ENCODE data around the gene DPM3.

The DPM3 gene

GRCh38 chr1:155183775-155184221, 43.5 kb upstream of the DPM3 start:
- Histone ChIP-seq H3K27me3 (ENCODE audit: control insufficient read depth, insufficient read depth, low read length, poor library complexity, severe bottlenecking) (no peaks in the 10 kb centered on the region), H3K4me1 (ENCODE audit: control insufficient read depth, insufficient read depth, low read length) (peaks cover 6% of the 10 kb centered on the region), H3K4me3 (ENCODE audit: insufficient read depth, low read depth, low read length) (no peak overlapping the region), H3K27ac (ENCODE audit: insufficient read depth, low read depth, low read length, poor library complexity, severe bottlenecking) (no peak overlapping the region), H3K36me3 (ENCODE audit: control insufficient read depth, insufficient read depth, low read length) (peaks cover 12% of the 10 kb centered on the region), H3K9me3 (ENCODE audit: control insufficient read depth, low read length) (no peaks in the 10 kb centered on the region)
- 94 to 95% methylated on average over 20 of the region's 20 CpGs for WGBS, 2 experiments

DNA sequence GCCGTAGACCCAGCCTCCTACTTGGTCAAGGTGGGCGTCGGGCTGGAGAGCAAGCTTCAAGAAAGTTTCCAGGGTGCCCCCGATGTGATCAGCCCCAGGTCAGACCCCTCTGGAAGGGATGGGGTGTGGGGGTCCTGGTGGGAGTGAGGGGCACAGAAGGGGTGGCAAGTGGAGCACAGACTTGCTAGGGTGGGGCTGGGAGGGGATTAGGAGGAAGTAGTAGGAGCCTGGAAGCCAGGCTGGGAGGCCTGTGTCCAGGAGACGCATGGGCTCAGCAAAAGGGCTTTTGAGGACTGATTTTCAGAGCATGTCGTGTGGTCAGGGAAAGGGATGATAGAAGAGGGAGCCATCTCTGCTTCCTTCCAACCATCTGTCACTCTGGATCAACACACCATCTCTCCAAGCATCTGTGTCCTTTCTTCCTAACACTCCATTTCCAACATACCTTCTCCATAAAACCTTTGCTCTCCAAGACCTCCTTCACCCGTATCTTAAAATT, 41.8 kb upstream of the DPM3 start:
- H3K4me3 ChIP-seq (ENCODE audit: insufficient read depth, low read depth, low read length): no peak overlapping the region
- H3K4me1 ChIP-seq (ENCODE audit: control insufficient read depth, insufficient read depth, low read length): peaks cover 6% of the 10 kb centered on the region
- H3K36me3 ChIP-seq (ENCODE audit: control insufficient read depth, insufficient read depth, low read length): peaks cover 22% of the 10 kb centered on the region
- no peak overlapping the region for H3K27ac ChIP-seq (ENCODE audit: insufficient read depth, low read depth, low read length, poor library complexity, severe bottlenecking)
- H3K27me3 ChIP-seq (ENCODE audit: control insufficient read depth, insufficient read depth, low read length, poor library complexity, severe bottlenecking): no peaks in the 10 kb centered on the region
- H3K9me3 ChIP-seq (ENCODE audit: control insufficient read depth, low read length): no peaks in the 10 kb centered on the region
- 92 to 98% methylated on average over 7 of the region's 7 CpGs for WGBS, 2 experiments

DNA sequence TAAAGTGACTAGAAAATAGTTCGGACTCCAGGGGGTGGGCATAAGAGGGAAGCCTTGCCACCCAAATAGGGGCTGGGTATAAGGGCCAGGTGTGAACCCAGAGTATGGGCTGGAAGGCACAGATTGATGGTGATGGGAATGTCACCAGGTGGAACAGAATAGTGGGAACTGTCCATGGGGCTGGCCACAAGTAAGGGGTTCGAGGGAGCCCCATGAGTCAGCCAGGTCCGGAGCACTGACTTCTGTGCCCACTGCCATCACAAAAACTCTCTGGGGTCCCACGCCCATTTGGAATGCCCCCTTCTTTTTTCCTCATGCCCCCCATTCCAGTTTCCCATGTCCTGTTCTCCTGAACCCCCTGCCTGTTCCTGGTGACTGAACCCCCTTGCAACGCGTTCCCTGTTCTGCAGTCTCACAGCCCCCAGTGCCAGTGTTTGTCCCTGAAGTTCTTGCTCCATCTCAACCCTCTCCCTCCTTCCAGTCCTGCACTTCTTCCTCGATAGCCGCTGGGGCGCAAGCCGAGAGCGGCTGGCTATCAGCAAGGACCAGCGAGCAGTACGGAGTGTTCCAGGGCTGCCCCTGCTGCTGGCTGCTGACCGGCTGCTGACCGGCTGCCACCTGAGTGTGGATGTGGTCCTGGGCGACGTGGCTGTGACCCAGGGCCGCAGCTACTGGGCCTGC, 41.2 kb upstream of the DPM3 start:
- H3K27me3 ChIP-seq (ENCODE audit: control insufficient read depth, insufficient read depth, low read length, poor library complexity, severe bottlenecking): no peaks in the 10 kb centered on the region
- H3K4me1 ChIP-seq (ENCODE audit: control insufficient read depth, insufficient read depth, low read length): peaks cover 6% of the 10 kb centered on the region
- H3K4me3 ChIP-seq (ENCODE audit: insufficient read depth, low read depth, low read length): no peak overlapping the region
- WGBS, 2 experiments: 95 to 96% methylated on average over 18 of the region's 18 CpGs
- H3K27ac ChIP-seq (ENCODE audit: insufficient read depth, low read depth, low read length, poor library complexity, severe bottlenecking): no peak overlapping the region
- peaks cover 22% of the 10 kb centered on the region for H3K36me3 ChIP-seq (ENCODE audit: control insufficient read depth, insufficient read depth, low read length)
- no peaks in the 10 kb centered on the region for H3K9me3 ChIP-seq (ENCODE audit: control insufficient read depth, low read length)

DNA sequence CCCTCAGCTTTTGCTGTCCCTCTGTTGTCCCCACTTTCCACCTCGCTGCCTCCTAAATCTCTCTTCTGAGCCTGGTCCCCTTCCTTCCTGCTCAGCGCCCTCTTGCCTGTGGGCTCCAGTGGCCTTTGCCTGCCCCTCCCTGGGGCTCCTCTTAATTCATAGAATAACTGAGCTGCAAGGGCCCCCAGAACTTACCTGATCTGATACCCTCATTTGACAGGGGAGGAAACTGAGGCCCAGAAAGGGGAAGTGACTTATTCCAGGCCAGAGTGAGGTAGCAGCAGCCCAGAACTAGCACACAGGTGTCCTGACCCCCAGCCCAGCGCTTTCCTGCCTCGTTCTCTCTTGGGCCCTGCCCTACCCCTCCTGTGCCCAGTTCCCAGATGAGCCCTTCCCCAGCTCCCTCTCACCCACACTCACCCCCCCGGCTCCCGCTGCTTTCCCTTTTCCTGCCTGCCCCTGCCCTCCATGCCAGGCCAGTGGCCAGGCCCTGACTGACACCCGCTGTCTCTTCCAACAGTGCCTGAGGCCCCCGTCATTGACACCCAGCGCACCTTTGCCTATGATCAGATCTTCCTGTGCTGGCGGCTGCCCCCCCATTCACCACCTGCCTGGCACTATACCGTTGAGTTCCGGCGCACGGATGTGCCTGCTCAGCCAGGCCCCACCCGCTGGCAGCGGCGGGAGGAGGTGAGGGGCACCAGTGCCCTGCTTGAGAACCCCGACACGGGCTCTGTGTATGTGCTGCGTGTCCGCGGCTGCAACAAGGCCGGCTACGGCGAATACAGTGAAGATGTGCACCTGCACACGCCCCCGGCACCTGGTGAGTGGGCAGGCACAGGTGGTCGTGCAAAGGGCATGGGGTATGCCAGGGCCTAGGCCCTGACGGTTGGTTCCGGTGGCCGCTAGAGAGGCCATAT, 39.0 kb upstream of the DPM3 start:
- Histone ChIP-seq H3K4me1 (ENCODE audit: control insufficient read depth, insufficient read depth, low read length) (peaks cover 5% of the 10 kb centered on the region), H3K36me3 (ENCODE audit: control insufficient read depth, insufficient read depth, low read length) (peaks cover 22% of the 10 kb centered on the region), H3K4me3 (ENCODE audit: insufficient read depth, low read depth, low read length) (no peak overlapping the region), H3K27me3 (ENCODE audit: control insufficient read depth, insufficient read depth, low read length, poor library complexity, severe bottlenecking) (no peaks in the 10 kb centered on the region), H3K9me3 (ENCODE audit: control insufficient read depth, low read length) (no peaks in the 10 kb centered on the region), H3K27ac (ENCODE audit: insufficient read depth, low read depth, low read length, poor library complexity, severe bottlenecking) (no peak overlapping the region)
- 96 to 97% methylated on average over 31 of the region's 31 CpGs for WGBS, 2 experiments

GRCh38 chr1:155178441-155179111, 38.2 kb upstream of the DPM3 start:
- 95 to 96% methylated on average over 30 of the region's 30 CpGs for WGBS, 2 experiments
- no peaks in the 10 kb centered on the region for H3K27me3 ChIP-seq (ENCODE audit: control insufficient read depth, insufficient read depth, low read length, poor library complexity, severe bottlenecking)
- peaks cover 22% of the 10 kb centered on the region for H3K36me3 ChIP-seq (ENCODE audit: control insufficient read depth, insufficient read depth, low read length)
- no peak overlapping the region for H3K4me3 ChIP-seq (ENCODE audit: insufficient read depth, low read depth, low read length)
- no peak overlapping the region for H3K27ac ChIP-seq (ENCODE audit: insufficient read depth, low read depth, low read length, poor library complexity, severe bottlenecking)
- H3K4me1 ChIP-seq (ENCODE audit: control insufficient read depth, insufficient read depth, low read length): peaks cover 5% of the 10 kb centered on the region
- no peaks in the 10 kb centered on the region for H3K9me3 ChIP-seq (ENCODE audit: control insufficient read depth, low read length)

DNA sequence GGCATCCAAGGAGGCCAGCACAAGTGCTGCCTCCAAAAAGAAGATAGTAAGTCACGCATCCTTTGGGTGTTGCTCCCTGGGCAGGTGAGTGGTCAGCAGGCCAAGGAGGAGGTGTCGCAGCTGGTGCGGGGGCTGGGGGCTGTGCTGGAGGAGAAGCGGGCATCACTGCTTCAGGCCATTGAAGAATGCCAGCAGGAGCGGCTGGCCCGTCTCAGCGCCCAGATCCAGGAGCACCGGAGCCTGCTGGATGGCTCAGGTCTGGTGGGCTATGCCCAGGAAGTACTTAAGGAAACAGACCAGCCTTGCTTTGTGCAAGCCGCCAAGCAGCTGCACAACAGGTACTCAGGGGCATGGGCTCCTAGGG, 37.6 kb upstream of the DPM3 start:
- Histone ChIP-seq H3K36me3 (ENCODE audit: control insufficient read depth, insufficient read depth, low read length) (peaks cover 22% of the 10 kb centered on the region), H3K4me3 (ENCODE audit: insufficient read depth, low read depth, low read length) (no peak overlapping the region), H3K9me3 (ENCODE audit: control insufficient read depth, low read length) (no peaks in the 10 kb centered on the region), H3K27me3 (ENCODE audit: control insufficient read depth, insufficient read depth, low read length, poor library complexity, severe bottlenecking) (no peaks in the 10 kb centered on the region), H3K4me1 (ENCODE audit: control insufficient read depth, insufficient read depth, low read length) (peaks cover 5% of the 10 kb centered on the region), H3K27ac (ENCODE audit: insufficient read depth, low read depth, low read length, poor library complexity, severe bottlenecking) (no peak overlapping the region)
- 90% methylated on average over 9 of the region's 9 CpGs for WGBS, 2 experiments

GRCh38 chr1:155177192-155177917, 37.0 kb upstream of the DPM3 start:
- WGBS, 2 experiments: 89 to 94% methylated on average over 11 of the region's 11 CpGs
- H3K27me3 ChIP-seq (ENCODE audit: control insufficient read depth, insufficient read depth, low read length, poor library complexity, severe bottlenecking): no peaks in the 10 kb centered on the region
- no peak overlapping the region for H3K27ac ChIP-seq (ENCODE audit: insufficient read depth, low read depth, low read length, poor library complexity, severe bottlenecking)
- no peaks in the 10 kb centered on the region for H3K9me3 ChIP-seq (ENCODE audit: control insufficient read depth, low read length)
- peaks cover 22% of the 10 kb centered on the region for H3K36me3 ChIP-seq (ENCODE audit: control insufficient read depth, insufficient read depth, low read length)
- H3K4me3 ChIP-seq (ENCODE audit: insufficient read depth, low read depth, low read length): no peak overlapping the region
- peaks cover 5% of the 10 kb centered on the region for H3K4me1 ChIP-seq (ENCODE audit: control insufficient read depth, insufficient read depth, low read length)

- H3K27me3 ChIP-seq (ENCODE audit: control insufficient read depth, insufficient read depth, low read length, poor library complexity, severe bottlenecking): no peaks in the 10 kb centered on the region
- 71 to 75% methylated on average over 8 of the region's 8 CpGs for WGBS, 2 experiments
- H3K4me1 ChIP-seq (ENCODE audit: control insufficient read depth, insufficient read depth, low read length): peaks cover 10% of the 10 kb centered on the region
- H3K9me3 ChIP-seq (ENCODE audit: control insufficient read depth, low read length): no peaks in the 10 kb centered on the region
- H3K27ac ChIP-seq (ENCODE audit: insufficient read depth, low read depth, low read length, poor library complexity, severe bottlenecking): no peak overlapping the region
- peaks cover 22% of the 10 kb centered on the region for H3K36me3 ChIP-seq (ENCODE audit: control insufficient read depth, insufficient read depth, low read length)
- no peak overlapping the region for H3K4me3 ChIP-seq (ENCODE audit: insufficient read depth, low read depth, low read length)
Measured at GRCh38 chr1:155176544-155177071, 36.3 kb upstream of the DPM3 start.

DNA sequence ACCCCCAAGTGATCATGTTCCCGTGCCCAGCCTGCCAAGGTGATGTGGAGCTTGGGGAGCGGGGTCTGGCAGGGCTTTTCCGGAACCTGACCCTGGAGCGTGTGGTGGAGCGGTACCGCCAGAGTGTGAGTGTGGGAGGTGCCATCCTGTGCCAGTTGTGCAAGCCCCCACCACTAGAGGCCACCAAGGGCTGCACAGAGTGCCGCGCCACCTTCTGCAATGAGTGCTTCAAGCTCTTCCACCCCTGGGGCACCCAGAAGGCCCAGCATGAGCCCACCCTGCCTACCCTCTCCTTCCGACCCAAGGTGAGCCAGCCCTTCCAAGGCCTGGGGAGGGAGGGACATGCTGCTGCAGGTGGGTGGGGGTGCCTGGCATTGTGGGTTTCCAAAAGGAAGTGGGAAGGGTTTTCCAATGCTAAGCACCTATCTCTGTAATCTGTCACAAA, 35.6 kb upstream of the DPM3 start:
- WGBS, 2 experiments: 91 to 92% methylated on average over 8 to 9 of the region's 9 CpGs
- H3K27me3 ChIP-seq (ENCODE audit: control insufficient read depth, insufficient read depth, low read length, poor library complexity, severe bottlenecking): no peaks in the 10 kb centered on the region
- H3K36me3 ChIP-seq (ENCODE audit: control insufficient read depth, insufficient read depth, low read length): peaks cover 22% of the 10 kb centered on the region

More for the DNA sequence above, 35.6 kb upstream of the DPM3 start:
- H3K4me1 ChIP-seq (ENCODE audit: control insufficient read depth, insufficient read depth, low read length): peaks cover 10% of the 10 kb centered on the region
- H3K4me3 ChIP-seq (ENCODE audit: insufficient read depth, low read depth, low read length): no peak overlapping the region
- no peak overlapping the region for H3K27ac ChIP-seq (ENCODE audit: insufficient read depth, low read depth, low read length, poor library complexity, severe bottlenecking)
- H3K9me3 ChIP-seq (ENCODE audit: control insufficient read depth, low read length): no peaks in the 10 kb centered on the region
